Endothelial cell of umbilical vein (primary cell): ENCODE data around the gene GPR22. TPM values are rescaled to one million over a fixed set of nuclear protein-coding genes. Genes with fewer than 3 reads are reported as not detected.

Experiments used
- BruUV-seq: library from RNA; stranded (reverse); fragments of 400-500 nt; replicated peaks from 2 replicates; lab custom pipeline; 2021; lab: Mats Ljungman, UMichigan
- CTCF ChIA-PET: fragments of 300-600, 350-600 bp; sonication (Branson Sonifier 250); formaldehyde crosslinking; loops from one replicate; lab custom pipeline; 2021; ENCODE audit warnings: antibody characterized with exemption, inconsistent platforms; lab: Charles Lee
- POLR2A ChIA-PET: fragments of 300-600, 350-600 bp; sonication (Branson Sonifier 250); formaldehyde crosslinking; loops from one replicate; lab custom pipeline; 2021; ENCODE audit warnings: antibody characterized with exemption, inconsistent platforms; lab: Charles Lee
- DNase-seq: peaks from one replicate; pipeline ENCODE4 v3.0.0-alpha.2; 2011; ENCODE audit warnings: low read depth, low spot score
- FAIRE-seq: peaks from 2 replicates; lab custom pipeline; 2011; peaks lifted over from hg19 to GRCh38; lab: Jason Lieb, UNC
- H2AFZ ChIP-seq: 2 replicates; pipeline ENCODE4 v1.6.0; 2012; ENCODE audit warnings: low read depth, low read length, control low read depth, inconsistent platforms
- H3K27ac ChIP-seq: 2 replicates; pipeline ENCODE4 v1.5.1; 2011; ENCODE audit warnings: low read depth, mild to moderate bottlenecking, control low read depth, low read length, moderate library complexity; ENCODE audit not compliant: insufficient read depth
- H3K27me3 ChIP-seq, 2 experiments: 2 replicates each; pipeline versions ENCODE4 v1.6.0 to v1.6.1; 2011; ENCODE audit warnings: low read length in 2 of 2, mixed read lengths in 1 of 2; ENCODE audit not compliant: control insufficient read depth in 2 of 2, insufficient read depth in 2 of 2
- H3K36me3 ChIP-seq, 2 experiments: 2 replicates in 1 of 2; 3 replicates in 1 of 2; pipeline ENCODE4 v1.5.1; 2011; ENCODE audit warnings: low read length in 2 of 2, mild to moderate bottlenecking in 1 of 2, moderate library complexity in 1 of 2; ENCODE audit not compliant: control insufficient read depth in 2 of 2, insufficient read depth in 2 of 2; ENCODE audit errors: extremely low read depth in 1 of 2
- H3K4me1 ChIP-seq: 3 replicates; pipeline ENCODE4 v1.5.1; 2011; ENCODE audit warnings: mild to moderate bottlenecking, low read length; ENCODE audit not compliant: control insufficient read depth, insufficient read depth; ENCODE audit errors: extremely low read depth
- H3K4me2 ChIP-seq: 2 replicates; pipeline ENCODE4 v1.6.1; 2011; ENCODE audit warnings: low read length, control low read depth, mixed read lengths; ENCODE audit not compliant: insufficient read depth
- H3K4me3 ChIP-seq, 3 experiments: fragments of 200-600 bp in 1 of 3; sonication (generic), shearing (Covaris generic) in 1 of 3; replicated peaks in 1 of 3; 2 replicates each; pipeline ENCODE4 v1.5.1; 2011 to 2016; ENCODE audit warnings: control low read depth in 3 of 3, low read length in 3 of 3, mild to moderate bottlenecking in 2 of 3, inconsistent platforms in 1 of 3, low read depth in 1 of 3, moderate library complexity in 1 of 3; ENCODE audit not compliant: insufficient read depth in 1 of 3
- H3K79me2 ChIP-seq: 2 replicates; pipeline ENCODE4 v1.6.0; 2012; ENCODE audit warnings: low read length, inconsistent platforms; ENCODE audit not compliant: control insufficient read depth, insufficient read depth
- H3K9ac ChIP-seq: replicated peaks from 2 replicates; pipeline ENCODE3; 2011; ENCODE audit warnings: low read length, control low read depth; ENCODE audit not compliant: insufficient read depth; ENCODE audit errors: extremely low read depth
- H3K9me1 ChIP-seq: replicated peaks from 3 replicates; pipeline ENCODE4 v1.6.0; 2011; ENCODE audit warnings: mild to moderate bottlenecking, low read length; ENCODE audit not compliant: control insufficient read depth, insufficient read depth; ENCODE audit errors: extremely low read depth
- H3K9me3 ChIP-seq: replicated peaks from 2 replicates; pipeline ENCODE4 v1.5.1; 2012; ENCODE audit warnings: low read length, inconsistent platforms; ENCODE audit not compliant: control insufficient read depth, insufficient read depth
- H4K20me1 ChIP-seq: replicated peaks from 2 replicates; pipeline ENCODE3; 2011; ENCODE audit warnings: mild to moderate bottlenecking, low read length; ENCODE audit not compliant: control insufficient read depth, insufficient read depth; ENCODE audit errors: extremely low read depth
- CTCF ChIP-seq, 2 donors: IDR thresholded peaks; 1 replicate in 1 of 2; 2 replicates in 1 of 2; pipeline ENCODE4 v1.5.1; 2011; ENCODE audit warnings: low read length in 2 of 2, mild to moderate bottlenecking in 2 of 2, moderate library complexity in 2 of 2, control low read depth in 1 of 2, inconsistent platforms in 1 of 2, low read depth in 1 of 2; ENCODE audit not compliant: insufficient read depth in 1 of 2; ENCODE audit errors: extremely low read depth in 1 of 2
- EZH2 ChIP-seq: IDR thresholded peaks from 2 replicates; pipeline ENCODE4 v1.6.1; 2012; ENCODE audit warnings: borderline replicate concordance, low read depth, mild to moderate bottlenecking, moderate library complexity, low read length, inconsistent platforms; ENCODE audit not compliant: severe bottlenecking
- FOS ChIP-seq: IDR thresholded peaks from 2 replicates; pipeline ENCODE4 v1.6.1; 2011; ENCODE audit warnings: mild to moderate bottlenecking, low read length, moderate library complexity, borderline replicate concordance; ENCODE audit not compliant: insufficient read depth
- GATA2 ChIP-seq: IDR thresholded peaks from 2 replicates; pipeline ENCODE4 v1.7.0; 2011; ENCODE audit warnings: low read depth, mild to moderate bottlenecking, moderate library complexity, mixed read lengths, low read length; ENCODE audit not compliant: insufficient read length, insufficient read depth
- JUN ChIP-seq: IDR thresholded peaks from 2 replicates; pipeline ENCODE4 v1.6.1; 2011; ENCODE audit warnings: borderline replicate concordance, low read depth; ENCODE audit not compliant: insufficient read length, insufficient read depth
- MAX ChIP-seq: IDR thresholded peaks from 2 replicates; pipeline ENCODE4 v1.6.1; 2011; ENCODE audit not compliant: insufficient read depth, insufficient read length
- MYC ChIP-seq: IDR thresholded peaks from one replicate; pipeline ENCODE4 v1.6.1; 2011; ENCODE audit warnings: mild to moderate bottlenecking, low read depth, low read length
- POLR2A ChIP-seq: IDR thresholded peaks from 2 replicates; pipeline ENCODE4 v1.6.1; 2012; ENCODE audit warnings: low read depth, mild to moderate bottlenecking, control low read depth, low read length
- POLR2AphosphoS5 ChIP-seq: IDR thresholded peaks from 2 replicates; pipeline ENCODE4 v1.6.1; 2012; ENCODE audit warnings: low read depth, mild to moderate bottlenecking, control low read depth, low read length, moderate library complexity; ENCODE audit not compliant: insufficient read depth
- dilution Hi-C: fragments of 300-500 bp; cut with MboI; formaldehyde crosslinking; loops from one replicate; pipeline ENCODE4 v1.15.0; 2019; ENCODE audit warnings: low sequenced_read_pairs; ENCODE audit not compliant: extremely low pct_ligation_motif_present
- intact Hi-C: fragments of 100-400 bp; cut with micrococcal nuclease; formaldehyde crosslinking; loops from one replicate; pipeline ENCODE4 v1.10.0; 2022
- polyA plus RNA-seq, 4 experiments: library from polyadenylated mRNA; depleted of rRNA in 3 of 4; stranded (reverse) in 3 of 4; unstranded in 1 of 4; fragments of >200 nt; gene quantifications; 2 replicates each; pipeline versions ENCODE4 v1.2.1 to v1.2.3, GENCODE V29; 2011 to 2012; ENCODE audit warnings: missing spikeins in 1 of 4
- total RNA-seq: library from RNA; stranded (reverse); gene quantifications from 2 replicates; pipeline ENCODE4 v1.2.3, GENCODE V29; 2021

Gene GPR22
- total and polyA plus RNA-seq, 2 donors (not counting 3 experiments of a cell fraction or from before 2014, with no cell fraction given): not detected

GRCh38 chr7:107450970-107451369, 18.9 kb upstream of the GPR22 start:
- H4K20me1 ChIP-seq: no peaks in the 10 kb centered on the region
- BruUV-seq: no TSS peak
- intact Hi-C loops: no loop called here
- no peaks in the 10 kb centered on the region for H3K79me2 ChIP-seq
- no peaks in the 10 kb centered on the region for H3K27me3 ChIP-seq
- no peaks in the 10 kb centered on the region for H3K4me1 ChIP-seq
- no peaks in the 10 kb centered on the region for H3K9me1 ChIP-seq
- DNase-seq: no peak
- H3K4me2 ChIP-seq: no peak overlapping the region
- H3K27ac ChIP-seq: no peak overlapping the region
- no peaks in the 10 kb centered on the region for H3K36me3 ChIP-seq
- dilution Hi-C loops: no loop called here
- H3K4me3 ChIP-seq: no peak overlapping the region
- no peak overlapping the region for H2AFZ ChIP-seq
- no peak overlapping the region for H3K9ac ChIP-seq
- H3K9me3 ChIP-seq: no peaks in the 10 kb centered on the region
- FAIRE-seq: no peak
- POLR2A ChIA-PET: no interaction called here
- CTCF ChIA-PET: no interaction called here
- TF ChIP-seq EZH2 (no peak), MAX (no peak), FOS (no peak), MYC (no peak), GATA2 (no peak), CTCF (IDR thresholded peaks at IDR 0.05; ENCODE audit: extremely low read depth in 1 of 2, insufficient read depth in 1 of 2, low read depth in 1 of 2, low read length in 2 of 2) (no peak), POLR2A (no peak), POLR2AphosphoS5 (no peak), JUN (no peak)
